Chondrocyte (in vitro differentiated cells): ENCODE data around the gene FRRS1. TPM values are rescaled to one million over a fixed set of nuclear protein-coding genes. Genes with fewer than 3 reads are reported as not detected.

Experiments used
- DNase-seq: peaks from one replicate; pipeline ENCODE4 v3.0.0; 2021; ENCODE audit warnings: mixed read lengths, low spot score
- H3K27ac Mint-ChIP-seq: one replicate; pipeline ENCODE4 v1.8.0; 2021; ENCODE audit warnings: mild to moderate bottlenecking, moderate library complexity, mixed read lengths; ENCODE audit not compliant: unreplicated experiment
- H3K27me3 Mint-ChIP-seq: 2 replicates; pipeline ENCODE4 v1.8.0; 2021; ENCODE audit warnings: low read depth, mixed read lengths
- H3K36me3 Mint-ChIP-seq: 2 replicates; pipeline ENCODE4 v1.8.0; 2021; ENCODE audit warnings: low read depth, mixed read lengths
- H3K4me1 Mint-ChIP-seq: 2 replicates; pipeline ENCODE4 v1.8.0; 2021; ENCODE audit warnings: low read depth, mild to moderate bottlenecking, mixed read lengths
- H3K4me3 Mint-ChIP-seq: one replicate; pipeline ENCODE4 v1.8.0; 2021; ENCODE audit warnings: mild to moderate bottlenecking, moderate library complexity, mixed read lengths; ENCODE audit not compliant: unreplicated experiment
- H3K9me3 Mint-ChIP-seq: 2 replicates; pipeline ENCODE4 v1.8.0; 2021; ENCODE audit warnings: low read depth, mixed read lengths
- total RNA-seq: library from RNA; stranded (reverse); gene quantifications from 3 replicates; pipeline ENCODE4 v1.2.1, GENCODE V29; 2021
- TF ChIP-seq, protein P1 (sequence below): fragments of 200-600 bp; sonication (generic); IDR thresholded peaks from 2 replicates; pipeline ENCODE4 v1.5.0; 2021; ENCODE audit warnings: antibody characterized with exemption, mild to moderate bottlenecking, moderate library complexity

FRRS1 gene
- total RNA-seq, 1 donor from 2014 or later: 2.2 TPM

DNA sequence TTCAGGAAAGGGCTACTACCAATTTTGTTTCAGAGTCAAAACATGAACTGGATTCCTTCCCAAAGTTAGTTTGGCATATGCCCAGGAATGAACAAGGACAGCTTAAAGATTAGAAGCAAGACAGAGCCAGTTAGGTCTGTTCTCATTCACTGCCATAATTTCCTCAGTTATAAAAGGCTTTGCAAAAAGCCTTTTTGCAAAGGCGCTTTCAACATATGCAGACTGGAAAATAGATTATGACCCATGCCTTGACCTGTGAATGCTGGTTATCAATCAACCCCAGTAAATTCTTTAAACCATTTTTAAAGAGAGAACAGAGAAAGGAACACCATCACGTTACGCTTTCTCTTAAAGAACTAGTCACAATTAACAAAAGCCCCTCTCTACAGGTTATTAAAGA is 1.7 kb upstream of the FRRS1 start:
- no peak for DNase-seq
- Mint-ChIP-seq H3K4me3 (no peak overlapping the region), H3K27me3 (peaks cover 2% of the 10 kb centered on the region), H3K36me3 (no peaks in the 10 kb centered on the region), H3K9me3 (no peaks in the 10 kb centered on the region), H3K27ac (no peak overlapping the region), H3K4me1 (peaks cover 13% of the 10 kb centered on the region)
- TF ChIP-seq, protein P1, sequence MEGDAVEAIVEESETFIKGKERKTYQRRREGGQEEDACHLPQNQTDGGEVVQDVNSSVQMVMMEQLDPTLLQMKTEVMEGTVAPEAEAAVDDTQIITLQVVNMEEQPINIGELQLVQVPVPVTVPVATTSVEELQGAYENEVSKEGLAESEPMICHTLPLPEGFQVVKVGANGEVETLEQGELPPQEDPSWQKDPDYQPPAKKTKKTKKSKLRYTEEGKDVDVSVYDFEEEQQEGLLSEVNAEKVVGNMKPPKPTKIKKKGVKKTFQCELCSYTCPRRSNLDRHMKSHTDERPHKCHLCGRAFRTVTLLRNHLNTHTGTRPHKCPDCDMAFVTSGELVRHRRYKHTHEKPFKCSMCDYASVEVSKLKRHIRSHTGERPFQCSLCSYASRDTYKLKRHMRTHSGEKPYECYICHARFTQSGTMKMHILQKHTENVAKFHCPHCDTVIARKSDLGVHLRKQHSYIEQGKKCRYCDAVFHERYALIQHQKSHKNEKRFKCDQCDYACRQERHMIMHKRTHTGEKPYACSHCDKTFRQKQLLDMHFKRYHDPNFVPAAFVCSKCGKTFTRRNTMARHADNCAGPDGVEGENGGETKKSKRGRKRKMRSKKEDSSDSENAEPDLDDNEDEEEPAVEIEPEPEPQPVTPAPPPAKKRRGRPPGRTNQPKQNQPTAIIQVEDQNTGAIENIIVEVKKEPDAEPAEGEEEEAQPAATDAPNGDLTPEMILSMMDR: no peak

DNA sequence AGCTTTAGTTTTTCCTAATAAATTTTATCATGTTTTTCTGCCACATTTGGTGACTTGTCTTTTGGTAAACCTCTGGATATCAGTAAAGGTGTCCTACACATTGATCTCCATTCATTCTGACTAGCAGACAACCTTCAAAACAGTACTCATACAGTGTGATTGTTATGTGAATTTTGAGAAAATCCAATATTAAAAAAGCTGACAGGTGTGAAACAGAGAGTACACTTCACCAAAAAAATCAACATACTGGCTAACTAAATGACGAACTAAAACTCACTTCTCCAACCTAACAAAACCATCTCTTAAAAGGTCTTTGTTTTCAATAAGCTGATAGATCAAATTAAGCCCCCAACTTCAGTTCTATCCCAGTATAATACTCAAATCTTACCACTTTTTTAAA is 1.5 kb downstream of the FRRS1 start:
- H3K4me3 Mint-ChIP-seq: peak overlapping the region; percentile 80

DNA sequence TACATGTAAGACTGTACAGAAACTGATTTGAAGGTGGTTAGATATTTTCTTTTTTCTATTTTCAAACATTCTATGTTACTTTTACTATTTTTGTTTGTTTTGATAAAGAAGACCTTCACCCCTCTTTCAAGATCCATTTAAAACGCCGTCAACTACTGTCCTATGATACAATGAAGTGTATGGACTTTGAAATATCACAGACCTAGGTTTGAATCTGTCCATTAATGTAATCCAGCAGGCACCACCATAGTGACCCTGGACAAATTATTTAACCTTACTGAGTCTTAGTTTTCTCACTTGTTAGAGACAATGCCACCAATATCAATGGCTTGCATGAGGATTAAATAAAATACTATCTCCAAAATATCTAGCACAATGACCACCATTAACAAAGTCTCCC is 2.0 kb downstream of the FRRS1 start:
- TF ChIP-seq, protein P1: no peak
- no peaks in the 10 kb centered on the region for H3K27me3 Mint-ChIP-seq
- no peak overlapping the region for H3K4me3 Mint-ChIP-seq
- no peaks in the 10 kb centered on the region for H3K9me3 Mint-ChIP-seq
- no peak for DNase-seq
- peaks cover 27% of the 10 kb centered on the region for H3K4me1 Mint-ChIP-seq
- no peak overlapping the region for H3K27ac Mint-ChIP-seq
- H3K36me3 Mint-ChIP-seq: no peaks in the 10 kb centered on the region

More for the DNA sequence above, 1.5 kb downstream of the FRRS1 start:
- H3K4me1 Mint-ChIP-seq: peaks cover 27% of the 10 kb centered on the region
- DNase-seq: no peak
- no peaks in the 10 kb centered on the region for H3K36me3 Mint-ChIP-seq
- no peak overlapping the region for H3K27ac Mint-ChIP-seq
- peaks cover under 1% of the 10 kb centered on the region for H3K27me3 Mint-ChIP-seq
- TF ChIP-seq, protein P1: no peak
- H3K9me3 Mint-ChIP-seq: no peaks in the 10 kb centered on the region

DNA sequence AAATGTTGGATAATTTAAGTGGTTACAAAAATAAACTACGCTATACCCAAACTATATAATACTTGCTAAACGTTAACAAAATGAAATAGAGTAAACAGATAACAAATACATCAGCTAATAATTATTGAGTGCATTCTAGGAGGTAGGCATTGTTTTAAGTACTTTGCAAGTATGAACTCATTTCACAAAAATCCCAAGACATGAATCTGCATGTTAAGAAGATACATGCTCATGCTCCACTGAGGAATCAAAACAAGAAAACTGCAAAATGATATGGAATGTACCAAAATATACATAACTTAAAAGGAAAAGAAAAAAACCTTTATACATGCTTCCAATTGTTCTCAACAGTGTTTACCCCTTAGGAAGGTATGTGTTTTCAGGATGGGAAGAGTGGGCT is 2.5 kb downstream of the FRRS1 start:
- TF ChIP-seq, protein P1: no peak
- Mint-ChIP-seq H3K27ac (no peak overlapping the region), H3K9me3 (no peaks in the 10 kb centered on the region), H3K27me3 (no peaks in the 10 kb centered on the region), H3K4me1 (peaks cover 27% of the 10 kb centered on the region), H3K4me3 (no peak overlapping the region), H3K36me3 (peaks cover 1% of the 10 kb centered on the region)
- DNase-seq: no peak

DNA sequence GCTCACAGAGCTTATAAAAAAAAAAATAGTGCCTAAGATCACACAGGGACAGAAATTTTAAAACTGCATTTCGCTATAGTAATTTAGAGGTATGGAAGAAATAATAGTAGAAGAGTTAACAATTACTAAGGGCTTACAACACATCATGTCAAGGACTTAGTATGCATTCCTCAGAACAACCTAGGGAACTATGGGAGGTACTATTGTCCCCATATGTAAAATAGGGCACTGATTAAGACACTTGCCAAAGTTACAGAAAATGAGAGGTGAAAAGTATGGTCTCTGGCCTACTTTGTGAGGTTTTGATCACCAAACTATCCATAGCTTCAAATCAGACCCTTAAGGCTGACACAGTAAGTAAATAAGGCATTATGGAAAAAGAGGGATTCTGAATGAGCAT is 4.7 kb downstream of the FRRS1 start:
- no peaks in the 10 kb centered on the region for H3K27me3 Mint-ChIP-seq
- H3K9me3 Mint-ChIP-seq: no peaks in the 10 kb centered on the region
- peaks cover 1% of the 10 kb centered on the region for H3K36me3 Mint-ChIP-seq
- no peak for DNase-seq
- TF ChIP-seq, protein P1: no peak
- H3K4me3 Mint-ChIP-seq: no peak overlapping the region
- no peak overlapping the region for H3K27ac Mint-ChIP-seq
- peaks cover 24% of the 10 kb centered on the region for H3K4me1 Mint-ChIP-seq
